B cell (primary cell): Measurements from ENCODE around the gene FIBCD1. TPM values are rescaled to one million over a fixed set of nuclear protein-coding genes. Genes with fewer than 3 reads are reported as not detected.

Experiments
- ATAC-seq: fragments of 200-7000 bp; cut with Tn5 transposase; one replicate; pipeline ENCODE4 v1.10.0; 2021; ENCODE audit warnings: low read depth, mild to moderate bottlenecking, moderate number of reproducible peaks, moderate library complexity
- CTCF ChIA-PET: fragments of 350-600 bp; sonication (Branson Sonifier 250); formaldehyde crosslinking; loops from one replicate; lab custom pipeline; 2021; ENCODE audit warnings: antibody characterized with exemption, inconsistent platforms; lab: Charles Lee
- POLR2A ChIA-PET: fragments of 350-600 bp; sonication (Branson Sonifier 250); formaldehyde crosslinking; loops from one replicate; lab custom pipeline; 2021; ENCODE audit warnings: antibody characterized with exemption; lab: Charles Lee
- DNase-seq: peaks from one replicate; pipeline ENCODE4 v3.0.0; 2013
- H2AFZ ChIP-seq: 2 replicates; pipeline ENCODE4 v1.6.1; 2012; ENCODE audit warnings: mild to moderate bottlenecking, low read depth, low read length; ENCODE audit not compliant: insufficient read depth, poor library complexity, severe bottlenecking
- H3K27ac ChIP-seq, 2 donors: 1 replicate in 1 of 2; 2 replicates in 1 of 2; pipeline ENCODE4 v1.5.1; 2012 to 2013; ENCODE audit warnings: low read length in 2 of 2, mild to moderate bottlenecking in 2 of 2, moderate library complexity in 1 of 2
- H3K27me3 ChIP-seq, 4 experiments: fragments of 200-600 bp in 1 of 4; sonication (generic) in 1 of 4; replicated peaks in 1 of 4; 1 replicate in 2 of 4; 2 replicates in 2 of 4; pipeline versions ENCODE4 v1.6.1 to v1.7.0; 2013 to 2016; ENCODE audit warnings: low read length in 3 of 4, mild to moderate bottlenecking in 2 of 4, mixed read lengths in 1 of 4, moderate library complexity in 1 of 4; ENCODE audit not compliant: insufficient read depth in 4 of 4, control insufficient read depth in 3 of 4; ENCODE audit errors: control extremely low read depth in 1 of 4
- H3K36me3 ChIP-seq, 2 experiments: replicated peaks in 1 of 2; 1 replicate in 1 of 2; 2 replicates in 1 of 2; pipeline versions ENCODE4 v1.6.1 to v1.7.1; 2013; ENCODE audit warnings: low read length in 1 of 2; ENCODE audit not compliant: insufficient read depth in 2 of 2, control insufficient read depth in 1 of 2; ENCODE audit errors: control extremely low read depth in 1 of 2, extremely low read depth in 1 of 2
- H3K4me1 ChIP-seq, 2 donors: fragments of 200-600 bp in 1 of 2; sonication (generic) in 1 of 2; 1 replicate in 1 of 2; 2 replicates in 1 of 2; pipeline versions ENCODE4 v1.5.1 to v1.6.1; 2013 to 2017; ENCODE audit warnings: low read length in 2 of 2; ENCODE audit not compliant: control insufficient read depth in 2 of 2, insufficient read depth in 2 of 2
- H3K4me2 ChIP-seq: replicated peaks from 2 replicates; pipeline ENCODE3; 2012; ENCODE audit warnings: mild to moderate bottlenecking, low read depth, low read length; ENCODE audit not compliant: poor library complexity, severe bottlenecking
- H3K4me3 ChIP-seq, 5 experiments: fragments of 200-600 bp in 1 of 5; sonication (generic) in 1 of 5; 1 replicate in 3 of 5; 2 replicates in 2 of 5; pipeline versions ENCODE4 v1.5.1 to v1.7.0; 2011 to 2016; ENCODE audit warnings: low read length in 4 of 5, mild to moderate bottlenecking in 4 of 5, low read depth in 2 of 5, control low read depth in 1 of 5, moderate library complexity in 1 of 5; ENCODE audit not compliant: insufficient read depth in 1 of 5; ENCODE audit errors: control extremely low read depth in 1 of 5, extremely low read depth in 1 of 5
- H3K79me2 ChIP-seq: fragments of 200-600 bp; sonication (generic); one replicate; pipeline ENCODE4 v1.6.0; 2016; ENCODE audit warnings: low read length; ENCODE audit not compliant: control insufficient read depth, insufficient read depth
- H3K9ac ChIP-seq: fragments of 200-600 bp; sonication (generic); 2 replicates; pipeline ENCODE4 v1.6.1; 2017; ENCODE audit warnings: mild to moderate bottlenecking, low read length, moderate library complexity
- H3K9me3 ChIP-seq, 3 donors: one replicate each; pipeline versions ENCODE4 v1.6.1 to v1.7.1; 2013; ENCODE audit warnings: low read length in 2 of 3; ENCODE audit not compliant: control insufficient read depth in 2 of 3, insufficient read depth in 1 of 3; ENCODE audit errors: control extremely low read depth in 1 of 3
- H4K20me1 ChIP-seq: 2 replicates; pipeline ENCODE4 v1.6.0; 2012; ENCODE audit warnings: mild to moderate bottlenecking, low read length; ENCODE audit not compliant: insufficient read depth, control insufficient read depth, poor library complexity, severe bottlenecking
- H3K27ac Mint-ChIP-seq: one replicate; pipeline ENCODE4 v1.8.0; 2021; ENCODE audit warnings: mixed read lengths
- H3K27me3 Mint-ChIP-seq: one replicate; pipeline ENCODE4 v1.8.0; 2021; ENCODE audit warnings: mixed read lengths
- H3K4me1 Mint-ChIP-seq: one replicate; pipeline ENCODE4 v1.8.0; 2021; ENCODE audit warnings: mixed read lengths
- H3K4me3 Mint-ChIP-seq: one replicate; pipeline ENCODE4 v1.8.0; 2021; ENCODE audit warnings: mixed read lengths
- H3K9me3 Mint-ChIP-seq: one replicate; pipeline ENCODE4 v1.8.0; 2022; ENCODE audit warnings: mixed read lengths; ENCODE audit not compliant: insufficient read depth
- EZH2 ChIP-seq: IDR thresholded peaks from 2 replicates; pipeline ENCODE4 v1.6.1; 2012; ENCODE audit warnings: borderline replicate concordance, low read depth, mild to moderate bottlenecking, moderate library complexity, low read length; ENCODE audit not compliant: insufficient read depth, poor library complexity, severe bottlenecking
- WGBS: methylation state at CpG from one replicate; pipeline ENCODE4 v1.1.5; 2013; ENCODE audit warnings: missing lambda C conversion rate; ENCODE audit not compliant: insufficient coverage; 5-methylcytosine and 5-hydroxymethylcytosine counted together
- intact Hi-C: fragments of 100-400 bp; cut with micrococcal nuclease; formaldehyde crosslinking; loops from one replicate; pipeline ENCODE4 v1.10.0; 2022
- polyA plus RNA-seq: library from polyadenylated mRNA; depleted of rRNA; stranded (reverse); fragments of >200 nt; gene quantifications from 2 replicates; pipeline ENCODE4 v1.2.3, GENCODE V29; 2012
- total RNA-seq, 2 donors: library from RNA; stranded (reverse); fragments of 120-200 nt in 1 of 2; gene quantifications; 1 replicate in 1 of 2; 2 replicates in 1 of 2; pipeline versions ENCODE4 v1.2.3 to v1.2.4, GENCODE V29; 2013 to 2022
- TF ChIP-seq, protein P1 (sequence below): fragments of 200-600 bp; IDR thresholded peaks from one replicate; pipeline ENCODE4 v1.8.0; 2022; ENCODE audit warnings: antibody characterized with exemption, mild to moderate bottlenecking

FIBCD1 gene
- total and polyA plus RNA-seq, 2 donors (not counting 1 experiment from before 2014, with no cell fraction given): not detected

DNA sequence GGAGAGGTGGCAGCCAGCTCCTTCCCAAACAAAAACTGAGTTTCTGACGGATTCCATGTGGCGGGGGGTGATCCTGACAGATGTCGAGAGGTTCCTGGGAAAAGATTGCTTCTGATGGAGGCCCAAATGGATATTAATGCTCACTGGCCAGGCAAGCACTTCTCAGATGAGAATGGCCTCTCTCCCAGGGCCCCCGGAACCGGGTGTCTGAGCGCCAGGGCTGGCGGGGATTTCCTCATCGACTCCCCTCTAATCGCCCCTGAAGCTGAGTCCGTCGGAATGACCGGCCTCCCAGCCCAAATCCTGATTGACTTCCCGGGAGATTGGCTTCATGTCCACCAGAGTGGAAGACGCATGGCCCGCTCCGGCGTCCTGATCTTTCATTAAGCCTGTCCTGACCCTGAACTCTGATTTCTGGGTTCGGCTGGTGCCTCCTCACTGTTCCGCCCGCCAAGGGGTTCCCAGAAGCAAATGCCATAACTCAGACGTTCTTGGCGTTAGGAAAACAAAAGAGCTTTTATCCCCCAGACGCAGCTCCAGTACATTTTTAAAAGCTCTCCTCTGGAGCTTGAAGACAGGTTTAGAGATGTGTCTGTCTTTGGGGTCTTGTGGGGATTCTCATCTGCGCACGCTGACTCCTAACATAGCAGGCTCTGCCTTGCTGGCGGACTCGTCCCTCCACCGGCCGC, 17.6 kb downstream of the FIBCD1 start:
- peaks cover 6% of the 10 kb centered on the region for H3K4me1 Mint-ChIP-seq
- no peak overlapping the region for H3K4me2 ChIP-seq
- peaks cover 26% of the 10 kb centered on the region for H3K27me3 Mint-ChIP-seq
- no peaks in the 10 kb centered on the region for H4K20me1 ChIP-seq
- ChIA-PET POLR2A (no interaction called here), CTCF (no interaction called here)
- no peaks in the 10 kb centered on the region for H3K79me2 ChIP-seq
- H3K9me3 ChIP-seq: no peaks in the 10 kb centered on the region
- H3K9ac ChIP-seq: no peak overlapping the region
- TF ChIP-seq, protein P1, sequence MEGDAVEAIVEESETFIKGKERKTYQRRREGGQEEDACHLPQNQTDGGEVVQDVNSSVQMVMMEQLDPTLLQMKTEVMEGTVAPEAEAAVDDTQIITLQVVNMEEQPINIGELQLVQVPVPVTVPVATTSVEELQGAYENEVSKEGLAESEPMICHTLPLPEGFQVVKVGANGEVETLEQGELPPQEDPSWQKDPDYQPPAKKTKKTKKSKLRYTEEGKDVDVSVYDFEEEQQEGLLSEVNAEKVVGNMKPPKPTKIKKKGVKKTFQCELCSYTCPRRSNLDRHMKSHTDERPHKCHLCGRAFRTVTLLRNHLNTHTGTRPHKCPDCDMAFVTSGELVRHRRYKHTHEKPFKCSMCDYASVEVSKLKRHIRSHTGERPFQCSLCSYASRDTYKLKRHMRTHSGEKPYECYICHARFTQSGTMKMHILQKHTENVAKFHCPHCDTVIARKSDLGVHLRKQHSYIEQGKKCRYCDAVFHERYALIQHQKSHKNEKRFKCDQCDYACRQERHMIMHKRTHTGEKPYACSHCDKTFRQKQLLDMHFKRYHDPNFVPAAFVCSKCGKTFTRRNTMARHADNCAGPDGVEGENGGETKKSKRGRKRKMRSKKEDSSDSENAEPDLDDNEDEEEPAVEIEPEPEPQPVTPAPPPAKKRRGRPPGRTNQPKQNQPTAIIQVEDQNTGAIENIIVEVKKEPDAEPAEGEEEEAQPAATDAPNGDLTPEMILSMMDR: no peak
- TF ChIP-seq EZH2: no peak
- H3K27ac ChIP-seq: no peak overlapping the region
- DNase-seq: no peak
- intact Hi-C loops: no loop called here
- no peak overlapping the region for H3K4me3 Mint-ChIP-seq
- H3K27me3 ChIP-seq: peaks cover 0 to 3% (median 1%) of the 10 kb centered on the region in 4 experiments
- H3K27ac Mint-ChIP-seq: no peak overlapping the region
- no peak for ATAC-seq
- no peak overlapping the region for H2AFZ ChIP-seq
- H3K4me1 ChIP-seq: peaks cover 0 to 7% of the 10 kb centered on the region in 2 donors
- H3K36me3 ChIP-seq: no peaks in the 10 kb centered on the region
- WGBS: 81% methylated on average over 29 of the region's 29 CpGs
- no peaks in the 10 kb centered on the region for H3K9me3 Mint-ChIP-seq
- no peak overlapping the region for H3K4me3 ChIP-seq

DNA sequence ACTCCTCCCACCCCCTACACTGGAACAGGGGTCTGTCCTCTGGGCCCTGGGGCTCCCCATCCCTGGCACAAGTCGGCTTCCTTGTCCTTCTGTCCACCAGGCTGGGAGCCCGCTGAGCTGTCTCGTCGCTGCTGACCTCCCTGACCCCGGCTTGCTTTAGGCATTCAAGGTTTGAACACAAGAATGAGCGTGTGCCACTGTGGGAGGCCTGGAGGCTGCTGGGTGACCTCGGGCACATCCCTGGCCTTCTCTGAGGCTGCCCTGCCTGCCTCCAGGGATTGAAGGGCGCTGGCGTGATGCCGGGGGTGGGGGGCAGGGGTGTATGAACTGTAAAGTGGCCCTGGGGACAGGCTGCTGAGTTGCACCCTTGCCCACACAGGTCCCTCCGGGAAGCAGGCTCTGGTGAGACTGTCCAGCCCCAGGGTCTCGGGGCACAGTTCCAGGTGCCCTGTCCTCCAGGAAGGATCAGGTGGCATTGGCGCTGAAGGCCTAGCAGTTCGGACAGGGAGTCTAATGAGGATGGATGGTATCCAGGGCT, 18.2 kb downstream of the FIBCD1 start:
- Histone ChIP-seq H3K27me3 (peaks cover 0 to 1% (median under 1%) of the 10 kb centered on the region in 4 experiments), H3K4me3 (no peak overlapping the region), H3K79me2 (no peaks in the 10 kb centered on the region), H2AFZ (no peak overlapping the region), H3K9ac (no peak overlapping the region), H4K20me1 (no peaks in the 10 kb centered on the region), H3K36me3 (no peaks in the 10 kb centered on the region), H3K27ac (no peak overlapping the region), H3K4me2 (no peak overlapping the region), H3K9me3 (no peaks in the 10 kb centered on the region), H3K4me1 (peaks cover 0 to 3% of the 10 kb centered on the region in 2 donors)
- ChIA-PET CTCF (interaction anchor here (0.6 kb wide), 1 partner anchor 8 kb away, joined by 5 read pairs; no protein-coding TSS in a partner anchor), POLR2A (no interaction called here)
- no peak for DNase-seq
- H3K4me3 Mint-ChIP-seq: no peak overlapping the region
- intact Hi-C loops: no loop called here
- peaks cover 2% of the 10 kb centered on the region for H3K4me1 Mint-ChIP-seq
- H3K27me3 Mint-ChIP-seq: peaks cover 22% of the 10 kb centered on the region
- whole genome bisulfite sequencing: 88% methylated on average over 14 of the region's 14 CpGs
- no peaks in the 10 kb centered on the region for H3K9me3 Mint-ChIP-seq
- no peak for ATAC-seq
- H3K27ac Mint-ChIP-seq: no peak overlapping the region
- TF ChIP-seq, protein P1: no peak
- no peak for TF ChIP-seq EZH2
